ENCODE results near the gene GPBP1L1. TPM values are rescaled to one million over a fixed set of nuclear protein-coding genes. Genes with fewer than 3 reads are reported as not detected.
"Not testable (repeated sequence)": the region's sequence is repeated elsewhere in the genome, so short reads cannot be mapped to it uniquely, and the experiment has no call there.

Gene GPBP1L1
- total and polyA plus RNA-seq, 2 experiments from 2014 or later = 69.3 to 85.6 TPM

DNA sequence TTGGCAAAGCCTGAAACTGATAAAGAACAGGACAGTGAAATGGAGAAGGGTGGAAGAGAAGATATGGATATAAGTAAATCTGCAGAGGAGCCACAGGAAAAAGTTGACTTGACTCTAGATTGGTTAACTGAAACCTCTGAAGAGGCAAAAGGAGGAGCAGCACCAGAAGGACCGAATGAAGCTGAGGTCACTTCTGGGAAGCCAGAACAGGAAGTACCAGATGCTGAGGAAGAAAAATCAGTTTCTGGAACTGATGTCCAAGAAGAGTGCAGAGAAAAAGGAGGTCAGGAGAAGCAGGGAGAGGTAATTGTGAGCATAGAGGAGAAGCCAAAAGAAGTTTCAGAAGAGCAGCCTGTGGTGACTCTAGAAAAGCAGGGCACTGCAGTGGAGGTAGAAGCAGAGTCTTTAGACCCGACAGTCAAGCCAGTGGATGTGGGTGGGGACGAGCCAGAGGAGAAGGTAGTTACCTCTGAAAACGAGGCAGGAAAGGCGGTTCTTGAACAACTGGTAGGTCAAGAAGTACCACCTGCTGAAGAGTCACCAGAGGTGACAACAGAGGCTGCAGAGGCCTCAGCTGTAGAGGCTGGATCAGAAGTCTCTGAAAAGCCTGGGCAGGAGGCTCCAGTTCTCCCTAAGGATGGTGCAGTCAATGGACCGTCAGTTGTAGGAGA, 78.8 kb downstream of the GPBP1L1 start:
- TF ChIP-seq EZH2 (IDR thresholded peaks at IDR 0.05; ENCODE audit: insufficient read depth, poor library complexity, severe bottlenecking) (no peak), EZH2phosphoT487 (IDR thresholded peaks at IDR 0.05; ENCODE audit: insufficient read depth, low read depth) (no peak)
- H3K9ac ChIP-seq = no peak overlapping the region
- DNase-seq = no peak
- no peaks in the 10 kb centered on the region for H4K20me1 ChIP-seq (ENCODE audit: insufficient read depth)
- H3K9me2 ChIP-seq (ENCODE audit: insufficient read depth) = no peaks in the 10 kb centered on the region
- H2AFZ ChIP-seq = no peak overlapping the region
- H3K27ac ChIP-seq = no peak overlapping the region
- in situ Hi-C loops (cut with MboI) = no loop called here
- H3K4me2 ChIP-seq (ENCODE audit: unreplicated experiment) = no peak overlapping the region
- H3F3A ChIP-seq (ENCODE audit: insufficient read depth) = no peaks in the 10 kb centered on the region
- H3K36me3 ChIP-seq (ENCODE audit: low read depth) = peaks cover 4% of the 10 kb centered on the region; the same call in 1 of the 2 replicates
- no peaks in the 10 kb centered on the region for H3K27me3 ChIP-seq (replicated peaks; ENCODE audit: insufficient read depth)
- H3K9me3 ChIP-seq (ENCODE audit: low read depth) = no peaks in the 10 kb centered on the region
- WGBS, 2 experiments (ENCODE audit: low coverage in 1 of 2, low lambda C conversion rate in 2 of 2, missing lambda C conversion rate in 2 of 2) = 85 to 87% methylated on average over 6 of the region's 6 CpGs
- H3K79me2 ChIP-seq (ENCODE audit: insufficient read depth) = no peaks in the 10 kb centered on the region
- H3K4me1 ChIP-seq (ENCODE audit: insufficient read depth) = no peaks in the 10 kb centered on the region
- no peak overlapping the region for H3K4me3 ChIP-seq

DNA sequence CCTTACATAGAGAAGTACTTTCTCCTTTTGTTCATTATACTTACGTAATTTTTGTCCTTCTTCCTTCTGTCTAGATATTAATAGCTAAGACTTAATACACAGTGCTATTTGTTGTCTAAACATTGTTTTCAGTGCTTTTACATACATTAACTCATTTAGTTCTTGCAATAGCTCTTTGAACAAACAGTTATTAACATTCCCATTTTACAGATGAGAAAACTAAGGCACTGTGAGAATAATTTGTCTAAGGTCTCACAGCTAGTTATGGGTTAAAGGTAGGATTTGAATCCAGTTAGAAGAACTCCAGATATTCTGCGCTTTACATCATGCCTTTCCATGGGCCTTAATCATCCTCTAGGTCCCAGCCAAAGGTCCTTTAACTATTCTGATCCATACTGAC, 82.1 kb downstream of the GPBP1L1 start:
- H4K20me1 ChIP-seq (ENCODE audit: insufficient read depth) = no peaks in the 10 kb centered on the region
- DNase-seq = no peak
- no peak overlapping the region for H3K27ac ChIP-seq
- peaks cover 5% of the 10 kb centered on the region; the same call in 1 of the 2 replicates for H3K4me1 ChIP-seq (ENCODE audit: insufficient read depth)
- H3K79me2 ChIP-seq (ENCODE audit: insufficient read depth) = peaks cover 23% of the 10 kb centered on the region
- in situ Hi-C loops (cut with MboI) = no loop called here
- H3K9me2 ChIP-seq (ENCODE audit: insufficient read depth) = no peaks in the 10 kb centered on the region
- H3K4me3 ChIP-seq = no peak overlapping the region
- H3K36me3 ChIP-seq (ENCODE audit: low read depth) = no peaks in the 10 kb centered on the region
- no peak overlapping the region for H2AFZ ChIP-seq
- no peaks in the 10 kb centered on the region for H3F3A ChIP-seq (ENCODE audit: insufficient read depth)
- H3K4me2 ChIP-seq (ENCODE audit: unreplicated experiment) = no peak overlapping the region
- H3K9me3 ChIP-seq (ENCODE audit: low read depth) = no peaks in the 10 kb centered on the region
- no peaks in the 10 kb centered on the region for H3K27me3 ChIP-seq (replicated peaks; ENCODE audit: insufficient read depth)
- TF ChIP-seq EZH2 (IDR thresholded peaks at IDR 0.05; ENCODE audit: insufficient read depth, poor library complexity, severe bottlenecking) (no peak), EZH2phosphoT487 (IDR thresholded peaks at IDR 0.05; ENCODE audit: insufficient read depth, low read depth) (no peak)
- no peak overlapping the region for H3K9ac ChIP-seq
- 82 to 83% methylated on average over 2 of the region's 2 CpGs for WGBS, 2 experiments (ENCODE audit: low coverage in 1 of 2, low lambda C conversion rate in 2 of 2, missing lambda C conversion rate in 2 of 2)

DNA sequence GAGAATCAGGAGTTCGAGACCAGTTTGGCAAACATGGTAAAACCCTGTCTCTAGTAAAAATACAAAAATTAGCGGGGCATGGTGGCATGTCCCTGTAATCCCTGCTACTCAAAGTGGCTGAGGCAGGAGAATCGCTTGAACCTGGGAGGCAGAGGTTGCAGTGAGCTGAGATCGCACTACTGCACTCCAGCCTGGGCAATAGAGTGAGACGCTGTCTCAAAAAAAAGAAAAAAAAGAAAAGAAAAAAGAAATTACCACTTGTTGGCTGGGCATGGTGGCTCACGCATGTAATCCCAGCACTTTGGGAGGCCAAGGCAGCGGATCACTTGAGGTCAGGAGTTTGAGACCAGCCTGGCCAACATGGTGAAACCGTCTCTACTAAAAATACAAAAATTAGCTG, 89.6 kb downstream of the GPBP1L1 start:
- H3F3A ChIP-seq (ENCODE audit: insufficient read depth); DNase-seq; H2AFZ ChIP-seq; H4K20me1 ChIP-seq (ENCODE audit: insufficient read depth); H3K4me2 ChIP-seq (ENCODE audit: unreplicated experiment); H3K36me3 ChIP-seq (ENCODE audit: low read depth); H3K27ac ChIP-seq; H3K9me3 ChIP-seq (ENCODE audit: low read depth); H3K9me2 ChIP-seq (ENCODE audit: insufficient read depth); in situ Hi-C loops (cut with MboI); H3K4me3 ChIP-seq; H3K27me3 ChIP-seq (replicated peaks; ENCODE audit: insufficient read depth); H3K4me1 ChIP-seq (ENCODE audit: insufficient read depth); H3K9ac ChIP-seq: not testable (repeated sequence)
- WGBS, 2 experiments (ENCODE audit: low coverage in 1 of 2, low lambda C conversion rate in 2 of 2, missing lambda C conversion rate in 2 of 2) = 95 to 99% methylated on average over 8 of the region's 8 CpGs
- peaks cover 75% of the 10 kb centered on the region for H3K79me2 ChIP-seq (ENCODE audit: insufficient read depth)

DNA sequence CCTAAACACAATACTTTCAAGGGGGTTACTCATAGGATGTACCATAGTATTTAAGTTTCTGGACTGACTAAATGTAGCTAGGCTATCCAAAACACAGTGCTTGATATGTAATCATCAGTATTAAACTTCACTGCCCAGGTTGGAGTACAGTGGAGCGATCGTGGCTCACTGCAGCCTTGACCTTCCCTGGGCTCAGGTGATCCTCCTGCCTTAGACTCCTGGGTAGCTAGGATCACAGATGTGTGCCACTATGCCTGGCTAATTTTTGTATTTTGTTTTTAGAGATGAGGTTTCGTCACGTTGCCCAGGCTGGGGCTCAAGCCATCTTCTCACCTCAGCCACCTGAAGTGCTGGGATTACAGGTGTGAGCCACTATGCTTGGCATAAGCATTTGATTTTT, 91.9 kb downstream of the GPBP1L1 start:
- TF ChIP-seq EZH2phosphoT487 (IDR thresholded peaks at IDR 0.05; ENCODE audit: insufficient read depth, low read depth) (no peak), EZH2 (IDR thresholded peaks at IDR 0.05; ENCODE audit: insufficient read depth, poor library complexity, severe bottlenecking) (no peak)
- Histone ChIP-seq H4K20me1 (ENCODE audit: insufficient read depth) (no peaks in the 10 kb centered on the region), H3K36me3 (ENCODE audit: low read depth) (peaks cover 6% of the 10 kb centered on the region; the same call in 1 of the 2 replicates), H3K27me3 (replicated peaks; ENCODE audit: insufficient read depth) (no peaks in the 10 kb centered on the region), H3F3A (ENCODE audit: insufficient read depth) (no peaks in the 10 kb centered on the region), H3K4me1 (ENCODE audit: insufficient read depth) (no peaks in the 10 kb centered on the region), H3K4me3 (no peak overlapping the region), H3K9me3 (ENCODE audit: low read depth) (no peaks in the 10 kb centered on the region), H3K9me2 (ENCODE audit: insufficient read depth) (no peaks in the 10 kb centered on the region), H3K79me2 (ENCODE audit: insufficient read depth) (peaks cover 78% of the 10 kb centered on the region), H3K27ac (no peak overlapping the region), H2AFZ (no peak overlapping the region), H3K9ac (no peak overlapping the region), H3K4me2 (ENCODE audit: unreplicated experiment) (no peak overlapping the region)
- WGBS, 2 experiments (ENCODE audit: low coverage in 1 of 2, low lambda C conversion rate in 2 of 2, missing lambda C conversion rate in 2 of 2) = 93 to 98% methylated on average over 4 of the region's 4 CpGs
- DNase-seq = no peak
- in situ Hi-C loops (cut with MboI) = no loop called here

DNA sequence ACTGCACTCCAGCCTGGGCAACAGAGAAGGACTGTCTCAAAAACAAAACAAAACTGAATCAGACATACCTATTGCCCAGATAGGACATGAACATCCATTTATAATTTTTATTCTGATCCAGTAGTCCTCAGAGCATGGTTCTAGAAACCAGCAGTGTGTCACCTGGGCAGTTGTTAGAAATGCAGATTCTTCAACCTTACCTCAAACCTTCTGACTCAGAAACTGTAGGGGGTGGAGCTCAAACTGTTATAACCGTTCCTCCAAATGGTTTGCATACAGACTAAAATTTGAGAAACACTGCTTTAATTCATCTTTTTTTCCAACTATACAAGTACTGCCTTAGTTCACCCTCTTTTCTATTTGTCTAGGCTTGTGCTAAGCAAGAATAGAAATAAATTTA, 96.5 kb downstream of the GPBP1L1 start:
- H3K9ac ChIP-seq = no peak overlapping the region
- H3K9me3 ChIP-seq (ENCODE audit: low read depth) = no peaks in the 10 kb centered on the region
- no peak overlapping the region for H3K4me3 ChIP-seq
- H3K27me3 ChIP-seq (replicated peaks; ENCODE audit: insufficient read depth) = no peaks in the 10 kb centered on the region
- H3K27ac ChIP-seq = no peak overlapping the region
- no peaks in the 10 kb centered on the region for H3K9me2 ChIP-seq (ENCODE audit: insufficient read depth)
- in situ Hi-C loops (cut with MboI) = no loop called here
- peaks cover 91% of the 10 kb centered on the region for H3K79me2 ChIP-seq (ENCODE audit: insufficient read depth)
- 0 out of 2 replicates have a peak, but pooled peaks cover 6% of the 10 kb centered on the region for H3K36me3 ChIP-seq (ENCODE audit: low read depth)
- 62 to 63% methylated on average over 1 of the region's 1 CpG for WGBS, 2 experiments (ENCODE audit: low coverage in 1 of 2, low lambda C conversion rate in 2 of 2, missing lambda C conversion rate in 2 of 2)
- H2AFZ ChIP-seq = no peak overlapping the region
- peaks cover 16% of the 10 kb centered on the region for H3K4me1 ChIP-seq (ENCODE audit: insufficient read depth)
- DNase-seq = no peak
- H3F3A ChIP-seq (ENCODE audit: insufficient read depth) = peaks cover 10% of the 10 kb centered on the region
- TF ChIP-seq EZH2 (IDR thresholded peaks at IDR 0.05; ENCODE audit: insufficient read depth, poor library complexity, severe bottlenecking) (no peak), EZH2phosphoT487 (IDR thresholded peaks at IDR 0.05; ENCODE audit: insufficient read depth, low read depth) (no peak)
- no peaks in the 10 kb centered on the region for H4K20me1 ChIP-seq (ENCODE audit: insufficient read depth)
- no peak overlapping the region for H3K4me2 ChIP-seq (ENCODE audit: unreplicated experiment)

Data from GM23248 (cell line).